CD1c-positive myeloid dendritic cell (primary cell): ENCODE measurements around the gene AUP1.

ENCODE experiments used
- DNase-seq: peaks from one replicate; pipeline ENCODE4 v3.0.0-alpha.2; 2016; ENCODE audit errors: extremely low spot score

The AUP1 gene

DNA sequence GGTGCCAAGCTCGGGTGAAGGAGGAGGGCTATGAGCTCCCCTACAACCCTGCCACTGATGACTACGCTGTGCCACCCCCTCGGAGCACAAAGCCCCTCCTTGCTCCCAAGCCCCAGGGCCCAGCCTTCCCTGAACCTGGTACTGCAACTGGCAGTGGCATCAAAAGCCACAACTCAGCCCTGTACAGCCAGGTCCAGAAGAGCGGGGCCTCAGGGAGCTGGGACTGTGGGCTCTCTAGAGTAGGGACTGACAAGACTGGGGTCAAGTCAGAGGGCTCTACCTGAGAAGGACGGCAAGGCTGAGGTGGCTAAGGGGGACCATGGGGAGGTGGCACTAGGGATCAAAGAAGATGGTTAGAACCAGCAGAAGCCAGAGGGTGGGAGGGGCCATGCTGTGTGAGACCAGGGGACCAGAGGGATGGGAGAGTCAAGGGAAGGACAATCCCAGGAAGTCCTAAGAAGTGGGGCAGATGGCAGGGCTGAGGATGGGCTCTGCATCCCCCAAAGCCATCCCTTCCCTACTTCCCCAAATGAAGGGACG lies 27.4 kb upstream of the AUP1 start:
- DNase-seq = no peak

DNA sequence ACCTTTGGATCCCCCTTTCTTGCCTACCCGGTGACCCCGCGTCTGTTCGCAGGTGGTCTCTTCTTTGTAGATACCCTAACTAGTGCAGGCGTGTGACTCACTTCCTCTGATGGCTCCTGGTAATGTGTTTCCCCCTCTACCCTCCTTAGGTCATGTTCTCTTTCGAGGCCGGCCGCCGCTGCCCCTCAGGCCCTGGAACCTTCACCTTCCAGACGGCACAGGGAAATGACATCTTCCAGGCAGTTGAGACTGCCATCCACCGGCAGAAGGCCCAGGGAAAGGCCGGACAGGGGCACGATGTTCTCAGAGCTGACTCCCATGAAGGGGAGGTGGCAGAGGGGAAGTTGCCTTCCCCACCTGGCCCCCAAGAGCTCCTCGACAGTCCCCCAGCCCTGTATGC lies 26.7 kb upstream of the AUP1 start:
- DNase-seq = no peak

DNA sequence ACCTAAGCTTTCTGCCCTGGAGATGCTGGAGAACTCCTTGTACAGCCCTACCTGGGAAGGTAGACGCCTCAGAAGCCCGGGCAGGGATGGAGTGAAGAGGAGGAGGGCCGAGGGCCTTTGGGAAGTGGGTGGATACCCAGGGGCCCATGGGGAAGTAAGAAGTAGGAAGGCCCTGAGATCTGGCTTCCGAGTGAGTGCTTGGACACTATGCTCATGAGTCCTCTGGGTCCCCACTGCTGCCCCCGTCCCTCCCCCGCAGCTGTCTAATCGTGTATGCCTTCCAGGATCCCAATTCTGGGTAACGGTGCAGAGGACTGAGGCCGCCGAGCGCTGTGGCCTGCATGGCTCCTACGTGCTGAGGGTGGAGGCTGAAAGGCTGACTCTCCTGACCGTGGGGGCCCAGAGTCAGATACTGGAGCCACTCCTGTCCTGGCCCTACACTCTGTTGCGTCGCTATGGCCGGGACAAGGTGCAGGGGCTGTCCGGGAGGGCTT lies 26.2 kb upstream of the AUP1 start:
- DNase-seq = peak; percentile 74

DNA sequence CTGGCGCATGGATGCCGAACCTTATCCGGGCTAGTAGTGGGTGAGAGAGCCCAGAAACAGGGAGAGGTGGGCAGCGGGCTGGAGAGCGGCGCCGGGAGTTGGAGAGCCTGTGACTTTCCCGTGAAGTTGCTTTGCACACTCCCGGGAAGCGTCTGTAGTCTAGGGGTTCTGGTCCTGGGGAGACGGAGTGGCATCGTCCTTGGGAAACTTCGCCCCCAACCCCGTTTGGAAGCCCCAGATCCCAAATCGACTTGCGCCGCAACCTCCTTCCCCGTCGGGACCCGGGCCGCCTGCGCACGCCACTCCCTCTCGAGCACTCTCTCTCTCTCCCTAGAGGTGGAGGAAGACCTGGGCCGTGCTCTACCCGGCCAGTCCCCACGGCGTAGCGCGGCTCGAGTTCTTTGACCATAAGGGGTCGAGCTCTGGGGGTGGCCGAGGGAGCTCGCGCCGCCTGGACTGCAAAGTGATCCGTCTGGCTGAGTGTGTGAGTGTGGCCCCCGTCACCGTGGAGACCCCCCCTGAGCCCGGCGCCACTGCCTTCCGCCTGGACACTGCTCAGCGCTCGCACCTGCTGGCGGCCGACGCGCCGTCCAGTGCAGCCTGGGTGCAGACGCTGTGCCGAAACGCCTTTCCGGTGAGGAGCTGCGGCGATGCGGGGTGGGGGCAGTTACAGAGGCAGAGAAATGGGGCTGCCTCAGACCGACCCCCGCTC lies 25.5 kb upstream of the AUP1 start:
- DNase-seq = peak; percentile 45

DNA sequence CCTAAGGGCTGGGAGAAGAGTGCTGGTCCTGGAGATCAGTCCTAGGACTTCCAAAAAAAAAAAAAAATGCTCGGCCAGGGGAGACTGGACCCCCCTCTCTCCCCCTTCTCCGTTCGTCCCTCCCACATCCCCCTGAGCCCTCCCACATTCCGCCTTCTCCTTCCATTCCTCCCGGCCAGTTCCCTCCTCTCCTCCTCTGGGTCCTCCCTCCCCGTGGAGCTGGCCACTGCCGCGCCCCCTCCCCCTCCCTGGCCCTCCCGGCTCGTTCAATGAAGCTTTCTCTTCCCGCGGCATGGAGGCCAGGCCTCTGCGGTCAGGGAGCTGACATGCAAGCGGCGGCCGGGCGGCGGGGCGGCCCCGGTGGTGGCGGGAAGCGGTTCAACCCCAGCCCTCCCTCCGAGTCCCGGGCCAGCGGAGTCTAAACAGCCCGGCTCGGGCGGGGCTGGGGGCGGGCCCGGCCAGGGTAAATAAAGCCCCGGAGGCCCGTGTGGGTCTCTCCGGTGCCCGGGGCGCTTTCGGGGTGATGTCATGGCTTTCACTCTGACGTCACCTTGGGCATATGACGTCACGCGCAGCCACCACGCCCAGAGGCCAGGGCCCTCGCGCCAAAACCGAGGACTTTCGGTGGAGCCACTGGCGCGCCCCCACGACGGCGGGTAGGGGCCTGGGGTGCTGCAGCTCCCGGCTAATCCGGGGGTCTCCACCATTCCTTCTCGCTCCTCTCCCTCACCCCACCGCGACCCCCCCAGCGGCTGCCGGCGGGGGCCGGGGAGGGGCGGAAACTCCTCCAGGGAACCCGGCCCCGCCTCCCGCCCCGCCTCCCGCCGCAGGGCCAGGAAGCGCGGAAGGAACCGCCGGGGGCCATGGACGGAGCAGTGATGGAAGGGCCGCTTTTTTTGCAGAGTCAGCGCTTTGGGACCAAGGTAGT lies 24.6 kb upstream of the AUP1 start, which contains the start of the genes DOK1 and LOXL3:
Gene DOK1 (plus strand): TSS at position 829 of the 928 bp plus-strand sequence. CDS start 35 bp downstream, at position 864.
Gene LOXL3 (minus strand): TSS at position 51 of the 928 bp plus-strand sequence. CDS start 1,308 bp downstream, outside the sequence.
- DNase-seq = peak; percentile 85

DNA sequence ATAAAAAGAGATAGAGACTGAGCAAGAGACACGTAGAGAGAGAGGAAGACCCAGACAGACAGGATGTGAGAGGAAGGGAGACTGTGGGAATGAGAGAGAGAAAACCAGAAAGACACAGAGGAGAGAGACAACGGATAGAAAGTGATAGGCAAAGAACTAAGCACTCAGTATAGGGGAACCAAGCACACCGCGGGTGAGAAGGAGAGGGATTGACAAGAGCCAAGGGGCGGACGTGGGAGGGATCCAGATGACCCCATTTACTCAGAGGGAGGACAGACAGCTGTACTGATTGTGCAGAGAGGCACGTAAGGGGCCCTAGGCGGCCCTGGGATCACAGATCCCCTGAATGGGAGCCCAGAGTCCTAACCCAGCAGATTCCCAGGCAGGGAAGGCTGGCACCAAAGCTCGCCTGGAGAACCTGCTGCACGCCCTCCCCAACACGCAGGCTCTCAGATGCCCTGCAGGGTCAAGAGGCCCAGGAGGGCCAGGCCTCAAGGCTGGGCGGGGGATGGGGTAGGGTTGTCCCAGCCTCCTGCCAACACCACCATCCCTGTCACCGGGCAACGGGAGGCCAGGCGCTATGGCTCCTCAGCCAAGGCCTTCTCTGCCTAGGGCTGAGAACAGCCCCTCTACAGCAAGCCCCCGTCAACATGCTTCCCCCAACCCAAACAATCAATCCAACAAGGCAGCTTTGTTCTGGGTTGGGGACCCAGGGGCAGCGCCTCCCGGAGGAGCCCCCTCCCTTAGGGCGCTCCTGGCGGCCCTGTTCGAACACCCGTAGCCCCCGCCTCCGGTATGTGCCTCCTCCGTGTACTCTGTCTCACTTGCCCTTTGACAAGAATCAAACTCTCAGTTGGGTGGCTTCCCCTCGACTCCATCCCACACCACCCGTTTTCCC lies 23.7 kb upstream of the AUP1 start:
- no peak for DNase-seq

DNA sequence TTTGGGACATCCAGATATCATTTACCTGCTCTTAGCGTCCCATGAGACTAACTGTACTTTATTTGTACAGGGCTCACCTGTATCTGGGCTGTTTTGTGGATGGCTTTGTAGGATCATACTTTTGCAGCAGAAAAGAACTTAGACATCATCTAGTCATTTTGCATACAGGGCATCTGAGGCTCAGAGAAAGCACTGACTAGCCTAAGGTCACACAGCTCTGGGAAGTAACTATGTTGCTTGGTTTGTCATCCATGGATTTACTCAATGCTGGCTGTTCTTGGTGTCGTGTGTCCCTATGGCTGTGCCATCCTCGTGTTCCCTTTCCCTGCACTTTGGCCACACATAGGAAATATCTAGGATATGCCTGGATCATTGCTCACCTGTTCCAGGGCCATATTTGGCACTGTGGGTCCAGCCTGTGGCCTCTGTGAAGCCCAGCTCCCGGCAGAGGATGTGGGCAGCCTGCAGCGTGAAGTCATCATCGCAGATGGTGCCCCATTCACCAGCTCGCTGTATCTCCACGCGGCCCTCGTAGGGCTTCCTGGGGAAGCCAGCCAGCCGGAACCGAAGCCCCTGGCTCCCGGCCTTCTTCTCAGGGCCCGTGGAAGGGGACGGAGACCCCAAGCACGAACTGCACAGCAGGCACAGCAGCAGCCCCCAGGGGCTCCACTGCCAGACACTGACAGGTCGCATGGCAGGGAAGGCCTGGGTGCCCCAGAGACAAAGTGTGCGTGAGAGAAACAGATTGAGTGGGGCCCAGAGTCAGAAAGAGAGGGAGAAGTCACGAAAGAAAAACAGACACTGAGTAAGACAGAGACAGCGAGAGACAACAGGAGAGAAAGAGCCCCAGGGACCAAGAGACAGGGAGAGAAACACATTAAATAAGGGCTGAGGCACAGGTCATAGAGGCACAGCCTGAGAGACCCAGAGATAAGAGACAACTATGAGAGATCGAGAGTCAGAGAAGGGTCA lies 22.7 kb upstream of the AUP1 start:
- DNase-seq = no peak

DNA sequence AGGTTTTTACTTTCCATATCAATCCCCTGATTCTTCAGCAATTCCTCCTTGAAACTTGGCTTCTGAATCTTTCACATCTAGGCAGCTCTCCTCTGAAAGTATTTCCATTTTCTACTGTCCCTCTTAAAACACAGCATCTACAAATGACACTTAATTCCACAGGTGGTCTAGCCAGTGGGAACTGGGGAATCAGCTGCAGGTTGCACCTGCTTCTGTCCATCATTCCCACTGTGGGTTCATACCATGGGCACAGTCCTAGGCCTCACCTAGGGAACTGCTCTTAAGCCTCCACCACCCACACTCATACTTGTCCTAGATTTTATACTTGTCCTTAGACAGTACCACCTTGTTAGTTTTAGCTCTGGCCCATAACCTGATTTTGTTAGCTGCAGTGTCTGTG lies 22.0 kb upstream of the AUP1 start:
- DNase-seq = no peak

DNA sequence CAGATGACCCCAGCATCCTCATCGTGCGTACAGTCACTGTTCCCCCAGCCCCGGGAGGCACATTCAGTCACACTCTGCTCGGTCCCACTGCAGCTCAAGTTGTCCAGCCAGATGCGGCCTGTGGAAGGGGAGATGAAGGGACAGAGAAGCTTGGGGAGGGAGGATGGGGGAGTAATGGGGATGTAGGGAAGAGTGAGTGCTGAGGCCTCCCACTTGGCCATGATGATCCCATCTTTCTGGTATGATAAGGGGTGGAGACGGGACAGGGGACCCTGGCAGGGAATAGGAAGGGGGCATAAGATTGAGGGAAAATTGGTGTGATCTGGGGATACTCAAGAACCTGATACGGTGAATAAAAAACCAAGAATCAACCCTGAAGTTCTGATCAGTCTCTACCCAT lies 20.7 kb upstream of the AUP1 start:
- no peak for DNase-seq

DNA sequence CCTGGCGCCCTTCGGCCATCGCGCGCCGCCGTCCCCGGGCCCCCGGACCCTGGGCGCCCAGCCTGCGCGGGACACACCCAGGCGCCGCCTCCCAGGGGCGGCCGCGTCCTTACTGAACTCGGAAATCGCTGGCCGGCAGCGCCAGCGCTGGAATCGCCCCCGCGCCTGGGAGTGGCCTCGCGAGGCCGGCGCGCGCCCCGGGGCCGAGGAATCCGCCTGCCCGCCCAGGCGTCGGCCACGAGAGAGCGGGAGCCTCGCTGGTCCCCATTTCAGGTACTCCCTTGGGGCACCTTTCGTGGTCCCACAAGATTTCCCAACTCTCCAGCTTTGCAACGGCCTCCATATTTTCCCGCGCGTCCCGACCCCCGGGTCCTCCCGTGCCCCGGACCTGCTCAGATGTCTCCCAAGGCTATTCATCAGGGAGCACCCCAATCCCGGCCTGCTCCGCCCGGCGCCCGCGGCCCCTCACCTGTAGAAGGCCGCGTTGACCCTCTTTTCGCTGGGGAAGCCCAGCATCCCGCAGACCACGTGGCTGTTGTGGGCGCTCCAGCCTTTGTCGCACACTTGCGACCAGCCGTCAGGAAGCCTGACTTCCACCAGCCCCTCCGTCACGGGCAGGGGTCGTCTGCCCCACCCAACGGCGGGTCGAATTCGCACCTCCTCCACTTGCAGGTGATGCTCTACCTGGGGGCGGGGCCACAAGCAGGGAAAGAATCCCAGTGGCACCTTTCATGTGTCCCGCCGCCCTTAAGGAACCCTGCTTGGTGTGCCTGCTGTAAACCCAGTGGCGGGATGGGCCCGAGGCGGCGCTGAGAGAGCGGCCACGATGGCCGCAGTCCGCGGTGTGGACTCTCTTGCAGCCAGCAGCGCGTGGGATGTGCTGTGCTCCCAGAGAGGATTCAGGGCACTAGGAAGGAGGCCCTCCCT lies 19.7 kb upstream of the AUP1 start:
- DNase-seq = peak; percentile 83

DNA sequence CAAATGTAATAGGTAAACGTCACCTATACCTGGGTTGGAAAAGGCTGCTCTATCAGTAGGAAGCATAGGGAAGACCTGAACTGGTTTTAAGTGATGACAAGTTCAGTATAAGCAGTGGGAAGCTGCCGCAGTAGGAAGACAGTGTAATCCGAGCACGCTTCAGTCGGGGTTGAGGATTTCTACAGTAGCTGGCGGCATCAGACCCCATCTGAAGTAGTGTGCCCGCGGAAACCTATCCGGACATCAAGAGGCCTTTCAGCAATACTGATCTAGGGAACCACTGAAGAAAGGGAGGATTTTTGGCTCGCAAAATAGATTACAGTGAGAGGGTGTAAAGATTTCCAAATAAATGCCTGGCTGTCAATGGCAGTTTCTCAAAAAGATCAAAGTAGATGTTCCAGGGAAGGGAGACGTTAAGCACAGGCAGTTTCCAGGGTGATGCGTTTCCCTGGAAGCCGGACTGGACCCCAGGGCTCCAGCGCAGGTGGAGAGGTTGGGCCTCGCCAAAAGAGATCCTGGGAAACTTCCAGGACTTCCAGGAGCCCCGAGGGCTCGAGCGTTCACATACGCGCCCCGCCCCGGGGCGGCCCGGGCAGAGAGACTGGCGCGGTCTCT lies 18.9 kb upstream of the AUP1 start:
- no peak for DNase-seq

DNA sequence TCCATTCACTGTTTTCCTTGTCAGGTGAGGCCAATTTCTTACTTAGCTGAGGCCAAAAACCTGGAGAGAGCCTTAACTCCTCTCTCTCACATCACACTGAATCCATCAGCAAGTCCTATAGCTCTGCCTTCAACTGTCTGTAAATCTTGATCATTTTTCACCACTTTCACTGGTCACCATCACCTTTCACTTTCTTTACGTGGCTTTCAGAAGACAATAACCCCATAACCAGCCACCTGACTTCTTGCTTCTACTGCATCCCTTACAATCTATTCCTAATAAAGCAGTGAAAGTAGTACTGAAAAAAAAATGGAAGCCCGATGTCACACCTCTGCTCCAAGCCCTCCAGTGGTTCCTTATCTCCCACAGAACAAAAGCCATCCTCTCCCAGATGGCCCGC lies 16.5 kb upstream of the AUP1 start:
- DNase-seq = no peak

DNA sequence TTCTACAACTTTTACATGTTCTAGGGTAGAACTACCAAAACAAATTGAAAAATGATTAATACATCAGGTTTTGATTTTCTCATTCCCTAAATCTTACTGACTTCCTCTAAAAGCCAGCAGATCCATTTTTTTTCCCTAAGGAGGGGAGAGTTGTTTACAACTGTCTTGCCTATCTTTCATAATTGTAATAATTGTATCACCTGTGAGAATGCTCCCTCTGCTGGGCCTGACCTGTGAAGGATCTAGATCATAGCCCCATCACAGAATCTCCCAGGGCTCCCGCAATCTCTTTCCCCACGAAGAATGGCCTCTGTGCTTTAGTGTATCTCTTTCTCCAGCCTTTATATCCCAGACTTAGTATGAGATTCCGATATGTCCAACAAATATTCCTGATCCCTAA lies 15.1 kb upstream of the AUP1 start:
- DNase-seq = no peak

DNA sequence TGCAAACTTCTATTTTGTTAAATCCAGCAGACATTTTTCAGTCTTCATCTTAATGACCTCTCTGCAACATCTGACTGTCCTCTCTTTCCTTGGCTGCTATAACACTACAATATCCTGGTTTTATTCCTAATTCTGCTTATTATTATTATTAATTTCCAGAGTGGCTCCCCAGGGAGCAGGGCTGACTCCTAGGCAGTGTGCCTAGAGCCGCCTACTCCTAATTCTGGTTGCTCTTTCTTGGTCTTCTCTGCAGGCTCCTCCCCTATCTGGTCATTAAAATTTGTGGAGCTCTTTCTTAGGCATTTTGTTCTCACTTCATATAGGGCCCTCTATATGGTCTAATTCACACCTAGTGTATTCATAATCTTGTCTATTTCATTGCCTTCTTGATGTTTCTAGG lies 13.5 kb upstream of the AUP1 start:
- no peak for DNase-seq

DNA sequence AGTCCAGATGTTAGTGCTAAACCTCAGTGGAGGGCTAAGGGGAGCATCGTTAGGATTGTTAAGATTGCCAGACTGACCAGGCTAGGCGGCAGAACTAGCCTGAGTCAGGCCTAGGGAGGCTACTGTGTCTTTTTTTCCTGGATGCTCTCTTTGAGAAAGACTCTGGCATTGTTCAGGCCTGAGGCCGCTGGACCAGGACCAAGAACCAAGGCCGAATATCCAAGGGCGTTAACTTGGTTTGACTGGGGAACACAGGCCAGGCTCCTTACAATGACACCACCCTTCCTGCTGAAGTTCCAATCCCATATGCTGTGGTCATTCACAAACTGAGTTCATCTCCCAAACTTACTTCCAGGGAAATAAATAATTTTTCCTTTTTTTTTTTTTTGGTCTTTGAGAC lies 10.8 kb upstream of the AUP1 start:
- DNase-seq = no peak

DNA sequence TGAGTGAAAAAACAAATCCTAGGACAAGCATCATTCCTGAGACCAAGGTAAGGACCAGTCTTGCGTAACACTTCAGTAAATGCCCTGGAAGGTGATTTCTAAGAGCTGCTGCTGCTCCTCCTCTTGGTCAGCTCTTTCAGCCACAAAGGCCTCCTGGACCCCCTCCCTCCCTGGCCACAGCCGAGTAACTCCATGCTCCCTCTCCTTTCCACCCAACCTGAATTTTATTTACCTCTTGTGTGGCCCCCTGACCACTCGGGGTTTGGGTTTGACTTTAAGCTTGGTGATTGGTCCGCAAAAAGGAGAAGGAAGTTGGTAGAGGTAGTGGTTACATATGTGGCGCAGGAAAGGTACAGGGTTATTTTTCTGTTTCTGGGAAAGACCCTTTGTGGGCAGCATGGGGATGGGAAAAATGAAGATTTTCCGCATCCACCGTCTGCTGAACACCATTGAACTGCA lies 9.4 kb upstream of the AUP1 start:
- DNase-seq = no peak

DNA sequence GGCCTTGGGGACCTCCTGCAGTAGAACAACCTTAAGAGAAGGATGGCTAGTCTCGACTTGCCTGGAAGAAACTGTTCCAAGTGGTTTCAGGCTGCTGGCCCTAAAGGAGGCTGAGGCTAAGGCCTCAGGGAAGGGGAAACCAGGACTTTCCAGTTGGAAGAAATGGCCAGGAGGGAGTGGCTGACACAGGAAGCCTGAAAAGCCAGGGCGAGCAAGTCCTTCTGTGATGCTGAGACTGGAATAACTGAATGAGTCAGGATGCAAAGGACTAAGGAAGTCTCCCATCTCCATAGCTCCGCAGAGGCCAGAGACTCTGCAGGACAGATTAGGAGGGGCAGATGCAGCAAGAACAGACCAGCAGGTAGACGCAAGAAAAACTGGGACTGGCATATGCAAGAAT lies 7.6 kb upstream of the AUP1 start:
- no peak for DNase-seq

DNA sequence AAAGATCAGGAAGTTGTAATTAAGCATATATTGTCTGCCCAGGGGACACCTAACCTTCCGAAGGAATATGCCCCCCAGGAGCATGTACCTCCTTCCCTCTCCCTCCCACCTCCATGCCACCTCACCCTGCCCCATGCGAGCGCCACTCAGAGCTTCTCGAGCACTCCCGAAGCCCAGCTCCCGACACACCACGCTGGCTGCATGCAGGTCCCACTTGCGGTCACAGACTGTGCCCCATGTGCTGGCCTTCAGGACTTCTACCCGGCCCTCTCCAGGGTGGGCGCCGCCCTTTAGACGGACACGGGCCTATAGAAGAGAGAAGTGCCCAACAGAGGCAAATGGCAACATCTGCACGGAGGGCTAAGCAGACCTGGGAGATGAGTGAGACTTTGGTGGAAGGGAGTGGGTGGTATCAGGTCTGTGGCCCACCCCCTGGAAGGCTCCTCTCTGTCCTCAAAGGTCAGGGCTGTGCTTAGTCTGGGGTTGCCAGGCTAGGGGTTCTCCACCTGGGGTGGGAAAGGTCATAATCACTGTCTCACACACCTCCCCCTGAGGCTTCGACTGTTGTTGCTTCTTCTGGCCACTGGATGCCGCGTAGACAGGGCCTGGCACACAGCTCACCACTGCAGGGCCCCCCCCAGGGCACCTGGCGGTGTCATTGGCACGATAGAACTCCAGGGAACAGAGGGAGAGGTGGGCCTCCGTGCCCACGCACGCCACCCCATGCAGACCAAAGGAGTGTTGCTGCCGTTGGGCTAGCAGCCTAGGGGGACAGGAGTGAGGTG lies 6.9 kb upstream of the AUP1 start:
- no peak for DNase-seq
